Ammon's horn (tissue), 1 donor: ENCODE measurements around the gene MEGF6.
A peak's percentile ranks its signal among the peaks of the same experiment; 100 is the strongest.

Source experiments
- DNase-seq: peaks from one replicate; pipeline ENCODE4 v3.0.0-alpha.2; 2016; ENCODE audit warnings: low spot score

MEGF6 gene

GRCh38 chr1:3456964-3457909, 154.1 kb downstream of the MEGF6 start:
- DNase-seq = no peak

GRCh38 chr1:3456449-3456963, 154.8 kb downstream of the MEGF6 start:
- DNase-seq = no peak

GRCh38 chr1:3455670-3456448, 155.4 kb downstream of the MEGF6 start:
- DNase-seq = no peak

- DNase-seq = no peak
These were observed 156.3 kb downstream of the MEGF6 start for GRCh38 chr1:3454811-3455618.

- DNase-seq = no peak
These were observed 157.2 kb downstream of the MEGF6 start, which contains the start of gene ARHGEF16 for GRCh38 chr1:3453891-3454810. TSS of gene ARHGEF16 (plus strand) at chr1:3454665. CDS start at chr1:3463085, 8,420 bp downstream.

- DNase-seq = peak; percentile 83
These were observed 158.0 kb downstream of the MEGF6 start for GRCh38 chr1:3453203-3453761.

- DNase-seq = no peak
These were observed 158.5 kb downstream of the MEGF6 start for GRCh38 chr1:3452866-3453175.

- no peak for DNase-seq
These were observed 159.1 kb downstream of the MEGF6 start for GRCh38 chr1:3451994-3452865.

GRCh38 chr1:3450983-3451382, 160.3 kb downstream of the MEGF6 start:
- no peak for DNase-seq

- no peak for DNase-seq
These were observed 161.0 kb downstream of the MEGF6 start for GRCh38 chr1:3450202-3450863.

- DNase-seq = peak; percentile 44
These were observed 166.6 kb downstream of the MEGF6 start for GRCh38 chr1:3444736-3445135.

GRCh38 chr1:3444298-3444697, 167.0 kb downstream of the MEGF6 start:
- DNase-seq = no peak

- no peak for DNase-seq
These were observed 167.5 kb downstream of the MEGF6 start for GRCh38 chr1:3443807-3444206.

GRCh38 chr1:3442901-3443300, 168.4 kb downstream of the MEGF6 start:
- no peak for DNase-seq

GRCh38 chr1:3442331-3442730, 169.0 kb downstream of the MEGF6 start:
- DNase-seq = no peak

GRCh38 chr1:3441880-3442279, 169.4 kb downstream of the MEGF6 start:
- no peak for DNase-seq

GRCh38 chr1:3441410-3441847, 169.9 kb downstream of the MEGF6 start:
- DNase-seq = peak; percentile 77

GRCh38 chr1:3440711-3441409, 170.4 kb downstream of the MEGF6 start:
- DNase-seq = no peak
